ENCODE data around the gene FAM241A.
"Not testable (repeated sequence)": the region's sequence is repeated elsewhere in the genome, so short reads cannot be mapped to it uniquely, and the experiment has no call there.

Gene FAM241A

GRCh38 chr4:112173593-112174558, 28.6 kb downstream of the FAM241A start:
- DNase-seq (ENCODE audit: low read depth): no peak

- DNase-seq (ENCODE audit: low read depth): no peak
Measured at GRCh38 chr4:112175840-112176239, 30.6 kb downstream of the FAM241A start.

- no peak for DNase-seq (ENCODE audit: low read depth)
Measured at GRCh38 chr4:112176596-112176995, 31.3 kb downstream of the FAM241A start.

- DNase-seq (ENCODE audit: low read depth): not testable (repeated sequence)
Measured at GRCh38 chr4:112178741-112179140, 33.5 kb downstream of the FAM241A start.

- no peak for DNase-seq (ENCODE audit: low read depth)
Measured at GRCh38 chr4:112181358-112182000, 36.2 kb downstream of the FAM241A start.

- DNase-seq (ENCODE audit: low read depth): no peak
Measured at GRCh38 chr4:112182604-112183003, 37.4 kb downstream of the FAM241A start.

- no peak for DNase-seq (ENCODE audit: low read depth)
Measured at GRCh38 chr4:112183252-112183651, 38.0 kb downstream of the FAM241A start.

- DNase-seq (ENCODE audit: low read depth): no peak
Measured at GRCh38 chr4:112184438-112184837, 39.2 kb downstream of the FAM241A start.

- DNase-seq (ENCODE audit: low read depth): no peak
Measured at GRCh38 chr4:112185334-112185733, 40.1 kb downstream of the FAM241A start.

GRCh38 chr4:112185740-112186670, 40.8 kb downstream of the FAM241A start:
- no peak for DNase-seq (ENCODE audit: low read depth)

GRCh38 chr4:112189754-112190153, 44.5 kb downstream of the FAM241A start:
- no peak for DNase-seq (ENCODE audit: low read depth)

GRCh38 chr4:112190684-112191083, 45.4 kb downstream of the FAM241A start:
- no peak for DNase-seq (ENCODE audit: low read depth)

GRCh38 chr4:112196461-112196860, 51.2 kb downstream of the FAM241A start:
- no peak for DNase-seq (ENCODE audit: low read depth)

GRCh38 chr4:112199041-112199440, 53.8 kb downstream of the FAM241A start:
- no peak for DNase-seq (ENCODE audit: low read depth)

GRCh38 chr4:112201915-112202505, 56.8 kb downstream of the FAM241A start:
- DNase-seq (ENCODE audit: low read depth): no peak

GRCh38 chr4:112203593-112203992, 58.3 kb downstream of the FAM241A start:
- DNase-seq (ENCODE audit: low read depth): no peak

- DNase-seq (ENCODE audit: low read depth): no peak
Measured at GRCh38 chr4:112206431-112206830, 61.2 kb downstream of the FAM241A start.

- not testable (repeated sequence) for DNase-seq (ENCODE audit: low read depth)
Measured at GRCh38 chr4:112208137-112209095, 63.2 kb downstream of the FAM241A start.

GRCh38 chr4:112210777-112211176, 65.5 kb downstream of the FAM241A start:
- DNase-seq (ENCODE audit: low read depth): no peak

- no peak for DNase-seq (ENCODE audit: low read depth)
Measured at GRCh38 chr4:112213091-112213490, 67.8 kb downstream of the FAM241A start.

- no peak for DNase-seq (ENCODE audit: low read depth)
Measured at GRCh38 chr4:112213856-112214255, 68.6 kb downstream of the FAM241A start.
